ENCODE measurements around the gene HEMK1.

- TF ChIP-seq POLR2A (IDR thresholded peaks at IDR 0.05; ENCODE audit: low read depth, low read length) (no peak), CTCF (conservative IDR thresholded peaks at IDR 0.05; ENCODE audit: low read depth, low read length) (no peak)
These were observed 41.7 kb downstream of the HEMK1 start for GRCh38 chr3:50610992-50611463.
